Panc1 (cell line): ENCODE results near the gene CDR2L.

Source experiments
- CTCF ChIP-seq: fragments of 450-650 bp; IDR thresholded peaks from 2 replicates; pipeline ENCODE4 v1.5.1; 2017; ENCODE audit warnings: mild to moderate bottlenecking
- POLR2AphosphoS5 ChIP-seq: IDR thresholded peaks from 2 replicates; pipeline ENCODE4 v1.6.1; 2012; ENCODE audit warnings: mild to moderate bottlenecking, low read depth, low read length, moderate library complexity
- REST ChIP-seq, 2 experiments: IDR thresholded peaks; 2 replicates each; pipeline ENCODE4 v1.6.1; 2011 to 2012; ENCODE audit warnings: low read depth in 2 of 2, control low read depth in 1 of 2, low read length in 1 of 2, mild to moderate bottlenecking in 1 of 2, moderate library complexity in 1 of 2; ENCODE audit not compliant: insufficient read depth in 1 of 2
- SIN3A ChIP-seq: IDR thresholded peaks from 2 replicates; pipeline ENCODE4 v1.6.1; 2012; ENCODE audit warnings: low read depth, mild to moderate bottlenecking, low read length, moderate library complexity, borderline replicate concordance; ENCODE audit not compliant: insufficient read depth

- no peak for TF ChIP-seq CTCF
- no peak for TF ChIP-seq REST (IDR thresholded peaks at IDR 0.05; ENCODE audit: insufficient read depth in 1 of 2, low read depth in 2 of 2, low read length in 1 of 2)
- no peak for TF ChIP-seq POLR2AphosphoS5
- no peak for TF ChIP-seq SIN3A
Measured at GRCh38 chr17:74981318-74981978, 6.0 kb upstream of the CDR2L start.
